AG04450 (cell line): ENCODE results near the gene ABL1. TPM values are rescaled to one million over a fixed set of nuclear protein-coding genes. Genes with fewer than 3 reads are reported as not detected.

Experiments
- CTCF ChIA-PET: fragments of 300-600, 350-600 bp; formaldehyde crosslinking; extraction: SDS; loops from one replicate; lab custom pipeline; 2022; ENCODE audit warnings: antibody characterized with exemption, inconsistent platforms; lab: Charles Lee
- POLR2A ChIA-PET: fragments of 350-600 bp; formaldehyde crosslinking; extraction: SDS; loops from one replicate; lab custom pipeline; 2021; ENCODE audit warnings: antibody characterized with exemption, inconsistent platforms; lab: Yijun Ruan, JAX
- DNase-seq: peaks from one replicate; pipeline ENCODE4 v3.0.0-alpha.2; 2011; ENCODE audit warnings: low read depth, low spot score
- H3K27ac ChIP-seq: one replicate; pipeline ENCODE4 v1.5.1; 2012; ENCODE audit warnings: low read depth, low read length, control low read depth
- H3K27me3 ChIP-seq: one replicate; pipeline ENCODE4 v1.6.0; 2012; ENCODE audit warnings: low read length; ENCODE audit not compliant: control insufficient read depth, insufficient read depth
- H3K4me3 ChIP-seq: 2 replicates; pipeline ENCODE4 v1.5.1; 2011; ENCODE audit warnings: mild to moderate bottlenecking, low read depth, low read length, control low read depth
- H3K9me3 ChIP-seq: 2 replicates; pipeline ENCODE4 v1.5.1; 2012; ENCODE audit warnings: low read length; ENCODE audit not compliant: control insufficient read depth, insufficient read depth
- CTCF ChIP-seq: IDR thresholded peaks from 2 replicates; pipeline ENCODE4 v1.5.1; 2011; ENCODE audit warnings: low read depth, low read length, control low read depth, inconsistent platforms
- polyA plus RNA-seq: library from polyadenylated mRNA; depleted of rRNA; stranded (reverse); fragments of >200 nt; gene quantifications from 2 replicates; pipeline ENCODE4 v1.2.3, GENCODE V29; 2011

ABL1 gene
- polyA plus RNA-seq, 1 experiment = 37.5 TPM

GRCh38 chr9:130895038-130895437 lies 60.0 kb downstream of the ABL1 start:
- POLR2A ChIA-PET = interaction anchor here (0.5 kb wide), 1 partner anchor 23 kb away, joined by 6 read pairs; no protein-coding TSS in a partner anchor
- CTCF ChIA-PET = interaction anchor here (1.3 to 2.6 kb wide), 2 partner anchors 103 to 194 kb away, joined by 6 to 11 read pairs; no protein-coding TSS in a partner anchor

GRCh38 chr9:130895481-130896232 lies 60.6 kb downstream of the ABL1 start:
- H3K4me3 ChIP-seq = no peak overlapping the region
- TF ChIP-seq CTCF = no peak
- POLR2A ChIA-PET = interaction anchor here (0.5 kb wide), 1 partner anchor 22 kb away, joined by 6 read pairs; no protein-coding TSS in a partner anchor
- H3K27me3 ChIP-seq = no peaks in the 10 kb centered on the region
- no peak overlapping the region for H3K27ac ChIP-seq
- no peak for DNase-seq
- no peaks in the 10 kb centered on the region; the same call in 1 of the 2 replicates for H3K9me3 ChIP-seq
- CTCF ChIA-PET = interaction anchor here (1.3 to 2.6 kb wide), 2 partner anchors 103 to 195 kb away, joined by 6 to 11 read pairs; no protein-coding TSS in a partner anchor

More at GRCh38 chr9:130895038-130895437, 60.0 kb downstream of the ABL1 start:
- Histone ChIP-seq H3K9me3 (no peaks in the 10 kb centered on the region; the same call in 1 of the 2 replicates), H3K27me3 (no peaks in the 10 kb centered on the region), H3K27ac (no peak overlapping the region), H3K4me3 (no peak overlapping the region)
- TF ChIP-seq CTCF = no peak
- no peak for DNase-seq

GRCh38 chr9:130896233-130897014 lies 61.4 kb downstream of the ABL1 start, which contains the start of gene QRFP:
TSS of gene QRFP (minus strand) at chr9:130896812. CDS start at chr9:130893838, 2,974 bp downstream.
- Histone ChIP-seq H3K4me3 (no peak within 1 kb of the TSS), H3K9me3 (no peaks in the 10 kb centered on the region; the same call in 1 of the 2 replicates), H3K27me3 (no peaks in the 10 kb centered on the region), H3K27ac (no peak within 1 kb of the TSS)
- POLR2A ChIA-PET = no interaction called here
- no peak for DNase-seq
- TF ChIP-seq CTCF = no peak
- CTCF ChIA-PET = no interaction called here

GRCh38 chr9:130897105-130897751 lies 62.2 kb downstream of the ABL1 start:
- Histone ChIP-seq H3K27me3 (no peaks in the 10 kb centered on the region), H3K9me3 (no peaks in the 10 kb centered on the region; the same call in 1 of the 2 replicates), H3K4me3 (no peak overlapping the region), H3K27ac (no peak overlapping the region)
- POLR2A ChIA-PET = no interaction called here
- no peak for TF ChIP-seq CTCF
- DNase-seq = no peak
- CTCF ChIA-PET = interaction anchor here (1.0 kb wide), 1 partner anchor 101 kb away, joined by 3 read pairs; no protein-coding TSS in a partner anchor
